ENCODE results near the gene KCMF1. TPM values are rescaled to one million over a fixed set of nuclear protein-coding genes. Genes with fewer than 3 reads are reported as not detected.

Gene KCMF1
- total RNA-seq, 3 donors from 2014 or later, result 73.0 to 95.2 (median 85.0) TPM

DNA sequence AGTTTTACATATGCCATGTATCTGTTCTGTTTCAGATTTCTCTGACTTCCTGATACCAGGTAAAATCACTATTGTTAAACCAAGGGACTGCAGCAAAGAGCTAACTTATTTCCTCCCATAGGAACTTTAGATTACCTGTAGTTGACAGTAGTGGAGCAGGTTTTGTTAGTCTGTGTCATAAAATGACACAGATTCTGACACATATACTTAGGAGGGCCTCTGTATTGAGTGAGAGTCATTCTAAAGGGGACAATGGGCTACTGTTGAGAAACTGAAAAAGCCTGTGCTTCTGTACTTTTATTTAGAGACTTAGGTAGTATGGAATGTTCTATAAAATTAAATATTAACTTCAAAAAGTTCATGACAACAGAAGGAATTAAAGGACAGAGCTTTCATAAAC is 48.2 kb downstream of the KCMF1 start:
- Histone ChIP-seq H3K36me3 (ENCODE audit: low read depth) (no peaks in the 10 kb centered on the region), H3K4me3 (no peak overlapping the region), H3K9me3 (no peaks in the 10 kb centered on the region), H3K4me1 (ENCODE audit: low read depth) (peaks cover 12% of the 10 kb centered on the region)
- peak; percentile 94 for ATAC-seq
- intact Hi-C loops (cut with DNase I, micrococcal nuclease), result no loop called here
- DNase-seq, result no peak
- TF ChIP-seq, protein P1, sequence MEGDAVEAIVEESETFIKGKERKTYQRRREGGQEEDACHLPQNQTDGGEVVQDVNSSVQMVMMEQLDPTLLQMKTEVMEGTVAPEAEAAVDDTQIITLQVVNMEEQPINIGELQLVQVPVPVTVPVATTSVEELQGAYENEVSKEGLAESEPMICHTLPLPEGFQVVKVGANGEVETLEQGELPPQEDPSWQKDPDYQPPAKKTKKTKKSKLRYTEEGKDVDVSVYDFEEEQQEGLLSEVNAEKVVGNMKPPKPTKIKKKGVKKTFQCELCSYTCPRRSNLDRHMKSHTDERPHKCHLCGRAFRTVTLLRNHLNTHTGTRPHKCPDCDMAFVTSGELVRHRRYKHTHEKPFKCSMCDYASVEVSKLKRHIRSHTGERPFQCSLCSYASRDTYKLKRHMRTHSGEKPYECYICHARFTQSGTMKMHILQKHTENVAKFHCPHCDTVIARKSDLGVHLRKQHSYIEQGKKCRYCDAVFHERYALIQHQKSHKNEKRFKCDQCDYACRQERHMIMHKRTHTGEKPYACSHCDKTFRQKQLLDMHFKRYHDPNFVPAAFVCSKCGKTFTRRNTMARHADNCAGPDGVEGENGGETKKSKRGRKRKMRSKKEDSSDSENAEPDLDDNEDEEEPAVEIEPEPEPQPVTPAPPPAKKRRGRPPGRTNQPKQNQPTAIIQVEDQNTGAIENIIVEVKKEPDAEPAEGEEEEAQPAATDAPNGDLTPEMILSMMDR (IDR thresholded peaks at IDR 0.05), result no peak

DNA sequence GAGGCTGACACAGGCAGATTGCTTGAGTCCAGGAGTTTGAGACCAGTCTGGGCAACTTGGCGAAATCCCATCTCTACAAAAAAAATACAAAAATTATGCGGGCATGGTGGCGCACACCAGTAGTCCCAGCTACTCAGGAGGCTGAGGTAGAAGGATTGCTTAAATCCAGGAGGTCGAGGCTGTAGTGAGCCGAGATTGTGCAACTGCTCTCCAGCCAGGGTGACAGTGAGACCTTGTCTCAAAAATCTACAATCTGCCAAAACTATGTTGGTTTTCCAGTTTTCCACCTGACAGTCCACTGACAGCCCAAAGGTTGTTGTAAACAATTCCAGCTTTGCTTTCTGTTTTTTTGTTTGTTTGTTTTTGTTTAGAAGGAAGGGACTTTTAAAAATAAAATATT is 51.3 kb downstream of the KCMF1 start:
- Histone ChIP-seq H3K4me1 (ENCODE audit: low read depth) (peaks cover 6% of the 10 kb centered on the region), H3K9me3 (no peaks in the 10 kb centered on the region), H3K4me3 (no peak overlapping the region), H3K36me3 (ENCODE audit: low read depth) (no peaks in the 10 kb centered on the region)
- intact Hi-C loops (cut with DNase I, micrococcal nuclease), result no loop called here
- no peak for DNase-seq
- TF ChIP-seq, protein P1 (IDR thresholded peaks at IDR 0.05), result no peak
- no peak for ATAC-seq

DNA sequence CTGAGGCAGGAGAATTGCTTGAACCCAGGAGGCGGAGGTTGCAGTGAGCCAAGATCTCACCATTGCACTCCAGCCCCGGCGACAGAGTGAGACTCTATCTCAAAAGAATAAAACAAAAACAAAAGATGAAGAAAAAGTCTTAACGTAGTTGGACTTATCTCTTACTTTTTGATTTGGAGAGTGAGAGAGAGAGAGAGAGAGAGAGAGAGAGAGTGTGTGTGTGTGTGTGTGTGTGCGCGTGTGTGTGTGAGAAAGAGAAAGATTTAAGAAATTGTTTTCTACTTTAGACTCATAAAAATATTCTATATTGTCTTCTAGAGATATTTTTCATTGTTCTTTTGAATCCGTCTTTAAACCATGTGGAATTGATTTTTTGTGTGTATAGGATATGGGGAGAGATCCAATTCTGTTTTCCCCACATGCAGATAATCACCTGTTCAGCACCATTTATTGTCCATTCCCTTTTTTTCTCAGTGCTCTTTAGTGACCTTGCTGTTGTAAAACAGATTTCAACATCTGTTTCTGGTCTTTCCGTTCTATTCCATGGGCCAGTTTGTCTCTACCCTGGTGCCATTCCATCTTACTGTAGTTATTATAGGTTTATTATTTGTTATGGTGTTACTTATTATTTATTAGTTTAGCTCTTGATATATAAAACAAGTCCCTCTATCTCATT is 53.5 kb downstream of the KCMF1 start:
- Histone ChIP-seq H3K9me3 (no peaks in the 10 kb centered on the region), H3K36me3 (ENCODE audit: low read depth) (no peaks in the 10 kb centered on the region), H3K4me1 (ENCODE audit: low read depth) (no peaks in the 10 kb centered on the region), H3K4me3 (no peak overlapping the region)
- intact Hi-C loops (cut with DNase I, micrococcal nuclease), result no loop called here
- ATAC-seq, result no peak
- TF ChIP-seq, protein P1 (IDR thresholded peaks at IDR 0.05), result no peak
- no peak for DNase-seq

DNA sequence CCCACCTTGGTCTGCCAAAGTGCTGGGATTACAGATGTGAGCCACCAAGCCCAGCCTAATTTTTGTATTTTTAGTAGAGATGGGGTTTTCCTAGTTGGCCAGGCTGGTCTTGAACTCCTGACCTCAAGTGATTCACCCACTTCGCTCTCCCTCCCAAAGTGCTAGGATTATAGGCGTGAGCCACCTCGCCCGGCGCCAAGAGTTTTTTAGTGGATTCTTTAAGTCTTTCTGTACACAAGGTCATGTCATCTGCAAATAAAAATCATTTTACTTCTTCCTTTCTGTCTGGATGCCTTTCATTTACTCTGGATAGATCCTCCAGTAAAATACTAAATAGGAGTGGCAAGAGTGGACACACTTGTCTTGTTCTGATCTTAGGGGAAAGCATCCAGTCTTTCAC is 61.7 kb downstream of the KCMF1 start:
- no peaks in the 10 kb centered on the region for H3K36me3 ChIP-seq (ENCODE audit: low read depth)
- ATAC-seq, result no peak

DNA sequence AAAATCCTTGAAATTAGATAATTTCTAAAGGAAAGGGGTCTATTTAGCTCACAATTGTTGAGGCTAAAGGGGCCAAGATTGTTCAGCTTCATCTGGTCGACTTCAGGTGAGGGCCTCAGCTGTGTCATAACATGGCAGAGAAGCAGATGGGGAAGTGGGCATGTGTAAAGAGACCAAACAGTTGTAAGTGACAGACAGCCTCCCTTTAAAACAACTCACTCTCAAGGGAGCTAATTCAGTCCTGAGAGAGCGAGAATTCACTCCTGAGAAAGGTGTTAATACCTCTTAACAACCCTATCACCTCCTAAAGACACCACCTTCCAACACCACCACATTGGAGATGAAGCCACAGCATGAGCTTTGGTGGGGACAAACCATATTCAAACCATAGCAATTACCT is 62.4 kb downstream of the KCMF1 start:
- peaks cover 4% of the 10 kb centered on the region for H3K36me3 ChIP-seq (ENCODE audit: low read depth)
- TF ChIP-seq, protein P1 (IDR thresholded peaks at IDR 0.05), result no peak
- H3K4me3 ChIP-seq, result no peak overlapping the region
- no peaks in the 10 kb centered on the region for H3K4me1 ChIP-seq (ENCODE audit: low read depth)
- DNase-seq, result no peak
- no peaks in the 10 kb centered on the region for H3K9me3 ChIP-seq
- intact Hi-C loops (cut with DNase I, micrococcal nuclease), result no loop called here
- ATAC-seq, result no peak

More for the DNA sequence above, 61.7 kb downstream of the KCMF1 start:
- no peak for DNase-seq
- Histone ChIP-seq H3K9me3 (no peaks in the 10 kb centered on the region), H3K4me3 (no peak overlapping the region), H3K4me1 (ENCODE audit: low read depth) (no peaks in the 10 kb centered on the region)
- intact Hi-C loops (cut with DNase I, micrococcal nuclease), result no loop called here
- TF ChIP-seq, protein P1 (IDR thresholded peaks at IDR 0.05), result no peak

DNA sequence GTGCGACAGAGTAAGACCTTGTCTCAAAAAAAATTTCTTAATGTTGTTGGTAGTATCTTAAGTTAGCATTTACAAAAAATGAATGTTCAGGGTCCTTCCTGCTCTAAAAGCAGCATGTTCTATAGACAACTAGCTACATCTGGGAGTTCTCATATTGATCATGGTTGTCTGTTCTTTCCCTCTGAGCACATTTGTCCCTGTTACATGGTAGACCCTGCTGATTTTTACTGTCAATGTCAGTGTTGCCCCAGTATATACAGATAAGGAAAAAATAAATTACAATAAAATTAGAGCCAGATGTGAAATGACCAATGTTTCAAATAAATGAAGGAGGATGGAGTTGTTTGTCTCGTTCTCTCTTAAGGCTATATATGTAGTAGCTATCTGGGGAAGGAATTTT is 63.2 kb downstream of the KCMF1 start:
- intact Hi-C loops (cut with DNase I, micrococcal nuclease), result no loop called here
- H3K4me3 ChIP-seq, result no peak overlapping the region
- DNase-seq (no peak), ATAC-seq (no peak)
- TF ChIP-seq, protein P1 (IDR thresholded peaks at IDR 0.05), result no peak
- no peaks in the 10 kb centered on the region for H3K9me3 ChIP-seq
- no peaks in the 10 kb centered on the region for H3K4me1 ChIP-seq (ENCODE audit: low read depth)
- peaks cover 4% of the 10 kb centered on the region for H3K36me3 ChIP-seq (ENCODE audit: low read depth)

Measured in mucosa of descending colon (tissue), 3 donors.